SU-DHL-6 (cell line): ENCODE measurements around the gene SHMT2.

Experiments
- H2AFZ ChIP-seq: fragments of 200-600 bp; sonication (generic); 2 replicates; pipeline ENCODE4 v1.6.1; 2014; ENCODE audit warnings: low read depth, mild to moderate bottlenecking, moderate library complexity, mixed read lengths, antibody characterized with exemption, low read length; ENCODE audit not compliant: severe bottlenecking
- H3F3A ChIP-seq: fragments of 200-600 bp; shearing (Covaris generic); 2 replicates; pipeline ENCODE4 v1.6.0; 2016; ENCODE audit warnings: antibody characterized with exemption, mild to moderate bottlenecking; ENCODE audit not compliant: insufficient read depth
- H3K27ac ChIP-seq: fragments of 200-600 bp; sonication (generic); 2 replicates; pipeline ENCODE4 v1.5.1; 2016; ENCODE audit warnings: low read depth, mild to moderate bottlenecking, low read length, moderate library complexity, mixed read lengths
- H3K27me3 ChIP-seq: fragments of 200-600 bp; sonication (generic), shearing (Covaris generic); 2 replicates; pipeline ENCODE4 v1.6.0; 2014; ENCODE audit warnings: mild to moderate bottlenecking, low read length
- H3K36me3 ChIP-seq: fragments of 200-600 bp; sonication (generic); 2 replicates; pipeline ENCODE4 v1.6.1; 2014; ENCODE audit warnings: mild to moderate bottlenecking, low read length, mixed read lengths
- H3K4me2 ChIP-seq: fragments of 300-600, 200-600 bp; shearing (Covaris generic), sonication (generic); 2 replicates; pipeline ENCODE4 v1.6.0; 2014; ENCODE audit warnings: low read length, low read depth, mild to moderate bottlenecking; ENCODE audit not compliant: poor library complexity, severe bottlenecking
- H3K4me3 ChIP-seq: fragments of 200-600 bp; sonication (generic); 2 replicates; pipeline ENCODE4 v1.5.1; 2014; ENCODE audit warnings: antibody characterized with exemption, low read length, mild to moderate bottlenecking, mixed read lengths; ENCODE audit not compliant: insufficient read depth, poor library complexity, severe bottlenecking
- H3K79me2 ChIP-seq: fragments of 200-600 bp; sonication (generic); 2 replicates; pipeline ENCODE4 v1.6.1; 2014; ENCODE audit warnings: mild to moderate bottlenecking, low read length, moderate library complexity; ENCODE audit not compliant: insufficient read depth
- H3K9ac ChIP-seq: fragments of 200-600 bp; sonication (generic); 2 replicates; pipeline ENCODE4 v1.7.0; 2014; ENCODE audit warnings: mild to moderate bottlenecking, low read length
- H3K9me2 ChIP-seq: fragments of 200-600 bp; sonication (generic); replicated peaks from 2 replicates; pipeline ENCODE4 v1.6.1; 2014; ENCODE audit warnings: low read length; ENCODE audit not compliant: insufficient read depth
- H3K9me3 ChIP-seq: fragments of 200-600 bp; sonication (generic); 2 replicates; pipeline ENCODE4 v1.6.1; 2014; ENCODE audit warnings: low read length, mixed read lengths; ENCODE audit not compliant: insufficient read depth
- H4K20me1 ChIP-seq: fragments of 200-600 bp; sonication (generic); 2 replicates; pipeline ENCODE4 v1.6.1; 2014; ENCODE audit warnings: low read depth, mild to moderate bottlenecking, antibody characterized with exemption, low read length, moderate library complexity, mixed read lengths
- CTCF ChIP-seq: fragments of 200-600 bp; sonication (generic); IDR thresholded peaks from one replicate; pipeline ENCODE4 v1.5.1; 2017; ENCODE audit warnings: antibody characterized with exemption, mild to moderate bottlenecking, low read length, moderate library complexity; ENCODE audit not compliant: insufficient read depth, poor library complexity, severe bottlenecking
- EZH2phosphoT487 ChIP-seq: fragments of 200-600 bp; sonication (generic), shearing (Covaris generic); conservative IDR thresholded peaks from 2 replicates; pipeline ENCODE4 v1.6.1; 2018; ENCODE audit warnings: mild to moderate bottlenecking, antibody characterized with exemption, low read length, moderate library complexity, mixed read lengths

SHMT2 gene

GRCh38 chr12:57263096-57263495 is 33.6 kb downstream of the SHMT2 start:
- H4K20me1 ChIP-seq: no peaks in the 10 kb centered on the region
- H2AFZ ChIP-seq: no peak overlapping the region
- no peaks in the 10 kb centered on the region for H3K27me3 ChIP-seq
- no peak overlapping the region for H3K9ac ChIP-seq
- no peak overlapping the region for H3K27ac ChIP-seq
- no peaks in the 10 kb centered on the region for H3K9me2 ChIP-seq
- H3F3A ChIP-seq: 0 out of 2 replicates have a peak, but pooled peaks cover 4% of the 10 kb centered on the region
- H3K36me3 ChIP-seq: peaks cover 6% of the 10 kb centered on the region; the same call in 1 of the 2 replicates
- no peak overlapping the region for H3K4me2 ChIP-seq
- H3K4me3 ChIP-seq: no peak overlapping the region
- TF ChIP-seq EZH2phosphoT487 (no peak), CTCF (no peak)
- no peaks in the 10 kb centered on the region for H3K9me3 ChIP-seq
- H3K79me2 ChIP-seq: no peaks in the 10 kb centered on the region

GRCh38 chr12:57266681-57267080 is 37.2 kb downstream of the SHMT2 start:
- no peaks in the 10 kb centered on the region for H4K20me1 ChIP-seq
- H3K9me3 ChIP-seq: no peaks in the 10 kb centered on the region
- H3K27ac ChIP-seq: no peak overlapping the region
- no peaks in the 10 kb centered on the region for H3K27me3 ChIP-seq
- no peak overlapping the region for H2AFZ ChIP-seq
- H3K4me2 ChIP-seq: no peak overlapping the region
- no peak overlapping the region for H3K9ac ChIP-seq
- H3K4me3 ChIP-seq: no peak overlapping the region
- TF ChIP-seq CTCF (no peak), EZH2phosphoT487 (no peak)
- H3F3A ChIP-seq: 0 out of 2 replicates have a peak, but pooled peaks cover 4% of the 10 kb centered on the region
- no peaks in the 10 kb centered on the region for H3K9me2 ChIP-seq
- no peaks in the 10 kb centered on the region for H3K79me2 ChIP-seq
- peaks cover 16% of the 10 kb centered on the region; the same call in 1 of the 2 replicates for H3K36me3 ChIP-seq

- H3K4me3 ChIP-seq: no peak overlapping the region
- H3K27ac ChIP-seq: no peak overlapping the region
- no peaks in the 10 kb centered on the region for H3K9me2 ChIP-seq
- H3K79me2 ChIP-seq: no peaks in the 10 kb centered on the region
- TF ChIP-seq EZH2phosphoT487 (no peak), CTCF (no peak)
- no peak overlapping the region for H3K9ac ChIP-seq
- no peaks in the 10 kb centered on the region for H3K9me3 ChIP-seq
- peaks cover 19% of the 10 kb centered on the region; the same call in 1 of the 2 replicates for H3K36me3 ChIP-seq
- no peak overlapping the region for H2AFZ ChIP-seq
- H4K20me1 ChIP-seq: no peaks in the 10 kb centered on the region
- H3K27me3 ChIP-seq: no peaks in the 10 kb centered on the region
- H3K4me2 ChIP-seq: no peak overlapping the region
- H3F3A ChIP-seq: 0 out of 2 replicates have a peak, but pooled peaks cover 4% of the 10 kb centered on the region
These were observed 38.8 kb downstream of the SHMT2 start for GRCh38 chr12:57268264-57268663.
